Hepatocyte (in vitro differentiated cells): Measurements from ENCODE around the gene PSD2.

Experiments used
- CTCF ChIP-seq: fragments of 200-600 bp; sonication (generic); IDR thresholded peaks from 2 replicates; pipeline ENCODE4 v1.5.1; 2016; ENCODE audit warnings: antibody characterized with exemption, mild to moderate bottlenecking; ENCODE audit not compliant: poor library complexity
- EZH2 ChIP-seq: fragments of 200-600 bp; sonication (generic); IDR thresholded peaks from 2 replicates; pipeline ENCODE4 v1.6.1; 2016; ENCODE audit warnings: antibody characterized with exemption, mild to moderate bottlenecking, borderline replicate concordance

- no peak for TF ChIP-seq CTCF
- TF ChIP-seq EZH2 = no peak
Observed at GRCh38 chr5:139768807-139769465, 26.7 kb upstream of the PSD2 start.
